ENCODE data around the gene CYTH1.
"Not testable (repeated sequence)": the region's sequence is repeated elsewhere in the genome, so short reads cannot be mapped to it uniquely, and the experiment has no call there.

The CYTH1 gene

GRCh38 chr17:78687125-78687524 is 94.9 kb downstream of the CYTH1 start:
- no peak for DNase-seq (ENCODE audit: low read depth)

DNA sequence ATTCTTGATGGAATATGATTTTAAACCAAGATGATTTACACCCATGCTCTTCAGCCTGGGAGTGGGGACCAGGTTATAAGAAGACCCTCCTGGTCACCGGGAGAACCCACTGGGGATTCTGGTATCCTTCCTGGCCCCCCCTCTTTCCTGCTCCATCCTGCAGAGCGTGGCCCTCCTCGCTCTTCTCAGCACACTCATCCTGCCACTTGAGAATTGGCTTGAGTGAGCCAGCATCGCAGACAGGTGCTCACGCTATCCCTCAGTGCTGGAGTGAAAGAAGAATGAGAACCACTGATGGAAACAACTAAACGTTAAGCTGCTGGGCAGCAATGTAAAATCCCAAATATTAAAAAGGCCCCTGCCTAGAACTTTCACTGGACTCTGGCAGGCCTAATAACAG is 98.0 kb downstream of the CYTH1 start:
- DNase-seq (ENCODE audit: low read depth): no peak

DNA sequence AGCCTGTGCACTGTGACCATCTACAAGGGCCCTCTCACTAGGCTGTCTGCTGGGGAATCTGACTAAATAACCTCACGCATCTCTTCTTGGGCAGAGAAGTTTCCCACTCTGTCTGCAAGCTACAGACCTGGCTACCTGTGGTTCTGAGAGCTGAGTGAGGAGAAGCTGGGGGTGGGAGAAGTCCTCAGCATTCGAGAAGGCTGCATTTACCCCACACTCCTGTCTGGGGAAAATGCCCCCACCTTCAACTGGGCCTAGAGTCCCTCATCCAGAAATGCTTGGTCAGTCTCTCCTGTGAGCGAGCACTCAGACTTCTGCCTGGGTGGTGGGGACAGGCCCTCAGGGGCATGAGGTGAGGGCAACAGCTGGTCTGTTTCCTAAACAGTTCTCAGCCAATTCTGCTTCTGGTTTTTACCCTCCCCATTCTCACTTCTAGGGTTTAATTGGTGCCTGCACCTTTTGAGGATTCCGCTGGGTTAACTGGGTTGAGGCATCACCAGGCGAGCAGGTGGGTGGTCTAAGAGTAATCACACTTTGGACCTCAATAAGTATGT is 98.6 kb downstream of the CYTH1 start:
- DNase-seq (ENCODE audit: low read depth): no peak

- no peak for DNase-seq (ENCODE audit: low read depth)
These were observed 99.7 kb downstream of the CYTH1 start for GRCh38 chr17:78682363-78682762.

DNA sequence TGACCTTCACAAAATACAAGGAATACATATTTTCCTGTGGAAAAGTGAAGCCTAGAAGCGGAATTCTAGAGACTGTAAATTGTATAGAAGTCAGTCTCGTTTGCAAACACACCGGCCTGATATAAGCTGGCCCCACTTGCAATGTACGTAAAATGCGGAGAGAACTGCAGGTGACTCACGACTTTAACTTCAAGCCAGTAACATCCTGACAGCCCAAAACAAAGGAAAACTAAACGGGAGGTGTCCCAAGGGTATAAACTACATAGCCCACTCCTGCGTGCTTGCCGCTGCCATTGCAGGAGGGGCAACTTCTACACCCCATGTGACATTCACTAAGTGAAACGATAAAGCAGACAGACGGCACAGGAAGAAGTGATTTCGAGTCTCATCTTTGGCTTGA is 101.6 kb downstream of the CYTH1 start:
- DNase-seq (ENCODE audit: low read depth): no peak

DNA sequence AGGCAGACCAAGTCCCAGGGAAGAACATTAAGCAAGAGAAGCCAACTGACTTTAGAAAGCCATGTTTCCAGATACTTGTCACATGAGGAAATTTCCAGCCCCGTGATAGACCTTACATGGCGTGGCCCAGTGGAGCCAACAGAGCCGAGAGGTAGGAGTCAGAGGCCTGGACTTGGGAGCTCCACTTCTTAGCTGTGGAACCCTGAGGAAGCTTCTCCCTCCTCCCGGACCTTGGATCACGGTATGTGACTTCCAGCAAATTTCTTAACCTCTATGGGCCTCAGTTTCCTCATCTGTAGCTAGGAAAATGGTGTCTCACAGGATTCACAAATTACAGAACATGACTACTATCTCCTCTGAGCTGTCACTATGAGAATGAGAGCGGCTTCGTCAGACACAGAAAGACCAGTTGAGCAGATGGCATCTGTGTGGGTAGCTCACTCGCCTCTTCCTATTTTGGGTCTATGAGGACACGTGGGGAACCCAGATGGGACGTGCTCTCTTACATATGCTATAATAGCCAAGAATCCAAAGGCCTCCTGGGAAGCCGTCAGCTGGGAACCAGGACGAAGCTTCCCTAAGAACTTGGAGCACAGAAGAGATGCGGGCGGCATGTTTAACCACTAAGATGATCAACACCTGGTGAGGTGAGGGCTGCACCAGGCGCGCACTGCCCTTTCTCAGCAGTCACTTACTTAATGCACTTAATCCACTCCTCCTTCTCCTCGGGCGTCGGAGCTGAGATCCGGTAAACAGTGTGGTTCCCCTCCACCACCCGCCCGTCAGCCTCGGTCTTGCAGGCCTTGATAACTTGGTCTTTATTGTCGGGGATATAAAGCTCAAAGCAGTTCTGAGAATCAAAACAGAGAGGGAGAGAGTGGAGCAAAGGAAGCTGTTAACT is 102.3 kb downstream of the CYTH1 start:
- no peak for DNase-seq (ENCODE audit: low read depth)

DNA sequence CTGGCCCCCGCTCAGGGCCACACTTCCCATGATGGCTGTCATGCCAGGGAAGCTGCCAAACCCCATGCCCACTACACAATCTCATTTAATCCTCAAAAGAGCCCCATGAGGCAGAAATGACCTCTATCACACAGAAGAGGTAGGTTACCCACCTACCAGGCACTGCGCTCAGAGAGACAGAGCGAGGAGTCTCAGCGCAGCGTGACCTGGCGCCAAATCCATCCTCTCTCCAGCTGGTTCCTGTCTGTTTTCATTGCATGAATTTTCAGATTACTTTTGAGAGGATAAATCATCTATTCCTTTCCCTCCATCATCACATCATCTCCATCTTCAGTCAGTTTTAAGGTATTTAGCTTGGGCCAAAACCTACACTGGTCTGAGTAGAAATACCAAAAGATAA is 103.4 kb downstream of the CYTH1 start:
- no peak for DNase-seq (ENCODE audit: low read depth)

DNA sequence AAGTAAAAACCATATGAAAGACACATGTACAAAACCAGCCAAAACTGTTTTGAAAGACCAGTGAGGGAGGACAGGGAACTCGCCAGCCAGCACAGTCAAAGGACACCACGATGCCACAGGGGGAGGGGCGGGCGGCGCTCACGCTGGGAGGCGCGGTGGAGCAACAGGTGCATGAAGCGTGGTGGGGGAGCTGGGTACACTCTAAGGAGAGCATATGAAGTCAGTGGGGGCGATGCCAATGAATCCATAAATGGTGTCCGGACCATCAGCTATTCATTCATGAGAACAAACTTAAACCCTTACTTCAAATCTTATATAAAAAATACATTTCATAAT is 103.9 kb downstream of the CYTH1 start:
- no peak for DNase-seq (ENCODE audit: low read depth)

DNA sequence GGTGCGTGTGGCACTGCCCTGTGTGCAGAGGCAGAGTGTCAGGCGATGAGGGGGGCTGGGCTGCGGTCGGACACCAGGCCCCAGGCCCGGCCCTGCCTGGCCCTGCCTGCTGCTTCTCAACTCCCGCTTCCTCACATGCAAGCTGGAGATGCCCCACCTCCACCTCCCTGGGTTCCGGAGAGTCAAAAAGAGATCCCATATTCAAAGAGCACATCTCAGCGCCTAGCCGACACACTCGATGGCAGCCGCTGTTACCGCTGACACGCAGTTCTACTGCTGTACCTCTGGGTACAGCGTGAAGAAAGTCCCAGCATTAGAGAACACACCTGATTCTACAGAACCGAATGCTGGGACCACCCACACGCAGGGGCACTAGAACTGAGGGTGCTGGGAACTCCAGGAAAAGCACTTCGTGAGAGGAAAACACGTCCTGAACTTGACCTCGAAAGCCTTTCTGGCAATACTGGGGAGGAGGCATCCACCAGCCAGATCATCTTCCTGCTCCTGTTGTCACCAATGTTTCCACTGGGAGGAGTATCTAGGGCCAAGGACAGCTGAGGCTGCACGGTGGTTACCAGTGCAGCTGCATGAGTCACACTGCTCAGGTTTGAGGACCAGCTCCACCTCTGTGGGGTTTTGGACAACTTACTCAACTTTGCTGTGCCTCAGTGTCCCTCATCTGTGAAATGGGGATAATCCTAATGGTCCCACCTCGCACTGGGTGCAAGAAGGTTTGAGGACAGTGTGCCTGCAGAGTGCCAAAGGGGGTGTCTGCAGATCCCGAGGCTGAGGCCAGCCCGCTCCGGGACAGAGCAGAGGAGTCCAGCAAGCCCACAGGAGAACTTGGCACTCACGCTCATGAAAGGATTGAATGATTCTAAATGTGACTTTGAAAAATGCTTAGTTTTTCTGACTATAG is 104.5 kb downstream of the CYTH1 start:
- DNase-seq (ENCODE audit: low read depth): no peak

GRCh38 chr17:78676412-78677302 is 105.4 kb downstream of the CYTH1 start:
- no peak for DNase-seq (ENCODE audit: low read depth)

GRCh38 chr17:78675836-78676235 is 106.2 kb downstream of the CYTH1 start:
- no peak for DNase-seq (ENCODE audit: low read depth)

- DNase-seq (ENCODE audit: low read depth): no peak
These were observed 106.8 kb downstream of the CYTH1 start for GRCh38 chr17:78675316-78675616.

- no peak for DNase-seq (ENCODE audit: low read depth)
These were observed 107.3 kb downstream of the CYTH1 start for GRCh38 chr17:78674595-78675315.

- DNase-seq (ENCODE audit: low read depth): no peak
These were observed 107.9 kb downstream of the CYTH1 start for GRCh38 chr17:78674156-78674555.

DNA sequence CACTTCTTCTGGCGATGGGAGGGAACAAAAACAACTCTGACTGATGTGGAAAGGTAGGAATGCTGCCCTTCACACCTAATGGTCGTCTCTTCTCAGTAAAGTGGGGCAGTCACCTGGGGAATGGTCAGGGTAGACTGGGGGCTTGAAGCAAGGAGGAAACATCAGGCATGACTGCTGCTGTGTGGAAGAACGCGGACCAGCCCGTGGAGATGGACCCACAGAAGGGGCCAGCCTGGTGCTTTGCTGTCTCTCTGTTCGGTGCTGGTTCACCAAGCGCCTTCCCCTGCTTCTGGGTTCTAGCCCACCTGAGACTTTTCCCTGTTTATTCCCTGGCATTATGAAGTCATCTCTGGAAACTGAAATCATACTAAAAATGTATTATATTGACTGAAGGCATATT is 108.7 kb downstream of the CYTH1 start:
- DNase-seq (ENCODE audit: low read depth): no peak

- no peak for DNase-seq (ENCODE audit: low read depth)
These were observed 109.2 kb downstream of the CYTH1 start for GRCh38 chr17:78672871-78673371.

DNA sequence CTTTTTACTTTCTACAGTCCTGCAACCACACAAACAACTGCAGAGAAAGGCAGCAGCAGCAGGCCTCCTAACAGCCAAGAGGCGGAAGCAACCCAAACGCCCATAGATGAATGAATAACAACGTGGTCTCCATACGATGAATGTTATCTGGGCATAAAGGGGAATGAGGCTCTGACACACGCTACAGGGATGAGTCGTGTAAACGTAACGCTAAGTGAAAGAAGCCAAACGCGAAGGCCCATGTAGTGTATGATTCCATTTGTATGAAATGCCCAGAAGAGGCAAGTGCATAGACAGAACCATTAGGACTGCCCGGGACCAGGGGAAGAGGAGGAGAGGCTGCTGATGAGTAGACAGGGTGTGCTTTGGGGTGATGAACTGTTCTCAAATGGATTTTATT is 110.1 kb downstream of the CYTH1 start:
- no peak for DNase-seq (ENCODE audit: low read depth)

- DNase-seq (ENCODE audit: low read depth): not testable (repeated sequence)
These were observed 110.4 kb downstream of the CYTH1 start for GRCh38 chr17:78671726-78672001.

DNA sequence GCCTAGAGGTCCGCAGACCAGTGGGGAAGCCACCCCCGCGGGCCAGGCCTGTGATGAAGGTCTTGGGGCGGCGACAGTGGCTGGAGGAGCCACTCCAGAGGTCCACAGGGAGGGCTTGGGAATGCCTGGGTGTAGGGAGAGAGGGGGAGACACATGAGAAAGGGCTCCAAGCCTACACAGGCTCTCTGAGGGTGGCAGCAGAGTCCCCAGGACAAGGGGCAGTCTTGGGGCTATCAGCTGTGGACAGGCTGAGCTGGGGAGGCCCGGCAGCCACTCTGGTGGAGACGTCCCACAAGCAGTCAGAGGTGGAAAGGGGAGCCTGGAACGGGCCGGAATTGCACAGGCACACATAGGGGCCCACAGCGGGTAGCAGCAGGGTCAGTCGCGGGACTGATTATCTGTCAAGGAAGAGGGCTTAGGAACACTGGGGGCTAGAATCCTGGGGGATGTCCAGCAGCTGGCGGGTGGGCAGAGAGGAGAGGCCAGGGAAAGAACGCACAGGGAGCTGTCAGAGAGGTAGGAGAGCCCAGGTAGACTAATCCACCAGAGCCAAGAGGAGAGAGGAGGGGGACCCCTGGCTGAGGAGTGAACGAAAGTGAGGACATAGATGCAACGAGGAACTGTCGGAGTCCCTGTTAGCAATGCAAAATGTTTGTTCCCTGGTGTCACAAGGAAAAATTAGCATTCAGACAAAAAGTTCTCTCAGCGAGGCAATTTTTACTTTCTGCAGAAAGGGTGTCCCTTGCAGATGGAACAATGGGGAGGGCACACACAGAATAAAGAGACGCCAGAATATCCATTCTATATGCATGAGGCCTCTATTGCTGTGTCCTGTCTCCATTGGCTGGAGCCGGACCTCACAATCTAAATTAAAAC is 111.0 kb downstream of the CYTH1 start:
- DNase-seq (ENCODE audit: low read depth): no peak

DNA sequence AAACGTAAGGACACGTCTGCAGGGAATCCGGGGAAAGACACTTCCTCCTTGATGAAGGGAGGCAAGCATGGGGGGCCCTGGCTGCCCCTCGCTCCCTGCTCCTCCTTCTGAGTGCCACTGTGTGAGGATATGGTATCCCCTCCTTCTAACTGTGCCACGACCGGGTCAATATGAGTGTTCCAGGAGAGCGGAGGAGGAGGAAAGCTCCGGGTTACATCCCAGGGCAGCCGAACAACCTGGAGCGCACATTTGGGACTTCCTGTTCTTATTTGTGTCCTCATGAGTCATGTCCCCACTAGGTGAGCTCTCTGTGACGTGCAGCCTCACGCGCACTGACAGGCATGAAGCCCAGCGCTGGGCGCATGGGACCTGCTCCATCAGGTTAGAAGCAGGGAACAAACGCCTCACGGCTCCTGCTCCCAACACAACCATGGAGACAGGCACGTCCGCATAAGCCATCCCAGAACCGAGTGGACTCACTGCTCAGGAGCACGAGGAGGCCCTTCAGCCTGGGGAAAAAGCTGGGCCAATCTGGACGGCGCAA is 112.0 kb downstream of the CYTH1 start:
- no peak for DNase-seq (ENCODE audit: low read depth)
